DMS53 treated with DMSO at 0.1 percent for 48 hours (cell line): ENCODE data around the gene GPR78.

ENCODE experiments used
- DNase-seq: peaks from one replicate; lab custom pipeline; 2025; ENCODE audit not compliant: unreplicated experiment; lab: John Stamatoyannopoulos, UW

Gene GPR78, protein sequence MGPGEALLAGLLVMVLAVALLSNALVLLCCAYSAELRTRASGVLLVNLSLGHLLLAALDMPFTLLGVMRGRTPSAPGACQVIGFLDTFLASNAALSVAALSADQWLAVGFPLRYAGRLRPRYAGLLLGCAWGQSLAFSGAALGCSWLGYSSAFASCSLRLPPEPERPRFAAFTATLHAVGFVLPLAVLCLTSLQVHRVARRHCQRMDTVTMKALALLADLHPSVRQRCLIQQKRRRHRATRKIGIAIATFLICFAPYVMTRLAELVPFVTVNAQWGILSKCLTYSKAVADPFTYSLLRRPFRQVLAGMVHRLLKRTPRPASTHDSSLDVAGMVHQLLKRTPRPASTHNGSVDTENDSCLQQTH

DNA sequence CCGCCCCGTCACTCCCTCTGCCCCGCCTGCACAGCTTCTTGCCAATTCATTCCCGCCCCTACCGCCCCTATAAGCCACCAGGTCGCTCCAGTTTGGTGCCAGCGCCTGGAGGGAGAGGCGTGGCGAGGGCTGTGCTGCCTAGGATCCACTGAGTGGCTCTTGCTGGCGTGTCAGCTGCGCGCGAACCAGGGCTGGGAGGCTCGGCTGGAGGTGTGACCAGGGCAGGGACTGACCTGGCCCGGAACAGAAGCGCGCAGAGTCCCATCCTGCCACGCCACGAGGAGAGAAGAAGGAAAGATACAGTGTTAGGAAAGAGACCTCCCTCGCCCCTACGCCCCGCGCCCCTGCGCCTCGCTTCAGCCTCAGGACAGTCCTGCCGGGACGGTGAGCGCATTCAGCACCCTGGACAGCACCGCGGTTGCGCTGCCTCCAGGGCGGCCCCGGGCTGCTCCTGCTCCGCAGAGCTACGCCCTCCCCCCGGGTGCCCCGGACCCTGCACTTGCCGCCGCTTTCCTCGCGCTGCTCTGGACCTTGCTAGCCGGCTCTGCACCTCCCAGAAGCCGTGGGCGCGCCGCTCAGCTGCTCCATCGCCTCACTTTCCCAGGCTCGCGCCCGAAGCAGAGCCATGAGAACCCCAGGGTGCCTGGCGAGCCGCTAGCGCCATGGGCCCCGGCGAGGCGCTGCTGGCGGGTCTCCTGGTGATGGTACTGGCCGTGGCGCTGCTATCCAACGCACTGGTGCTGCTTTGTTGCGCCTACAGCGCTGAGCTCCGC lies at the start of gene GPR78:
Gene GPR78, plus strand, starts transcription at position 72 of the 773 bp plus-strand sequence. Its CDS starts 591 bp downstream, at position 663.
- no peak for DNase-seq

DNA sequence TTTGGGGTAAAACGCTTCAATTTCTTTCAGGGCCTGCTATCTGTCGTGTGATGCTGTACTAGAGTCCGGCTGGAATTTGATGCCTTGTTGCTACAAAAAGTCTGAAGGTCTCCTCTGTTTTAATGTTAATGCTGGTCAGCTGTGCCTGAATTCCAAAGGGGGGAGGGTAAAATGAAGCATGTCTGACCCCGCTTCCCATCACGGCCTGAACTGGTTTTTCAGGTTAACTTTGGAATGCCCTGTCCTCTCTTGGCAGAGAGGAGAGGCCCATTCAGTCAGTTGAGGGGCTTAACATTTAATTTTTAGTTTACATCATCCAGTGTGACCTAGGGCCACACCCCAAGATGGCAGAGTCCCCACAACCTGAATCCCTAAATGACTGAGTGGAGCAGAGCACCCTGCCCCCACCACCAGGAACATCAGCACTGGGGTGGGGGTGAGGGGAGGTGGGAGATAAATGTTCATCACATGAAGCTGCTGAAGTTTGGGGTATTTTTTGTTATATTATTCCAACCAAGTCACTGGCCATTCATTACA lies 47.9 kb upstream of the GPR78 start:
- DNase-seq, result no peak

DNA sequence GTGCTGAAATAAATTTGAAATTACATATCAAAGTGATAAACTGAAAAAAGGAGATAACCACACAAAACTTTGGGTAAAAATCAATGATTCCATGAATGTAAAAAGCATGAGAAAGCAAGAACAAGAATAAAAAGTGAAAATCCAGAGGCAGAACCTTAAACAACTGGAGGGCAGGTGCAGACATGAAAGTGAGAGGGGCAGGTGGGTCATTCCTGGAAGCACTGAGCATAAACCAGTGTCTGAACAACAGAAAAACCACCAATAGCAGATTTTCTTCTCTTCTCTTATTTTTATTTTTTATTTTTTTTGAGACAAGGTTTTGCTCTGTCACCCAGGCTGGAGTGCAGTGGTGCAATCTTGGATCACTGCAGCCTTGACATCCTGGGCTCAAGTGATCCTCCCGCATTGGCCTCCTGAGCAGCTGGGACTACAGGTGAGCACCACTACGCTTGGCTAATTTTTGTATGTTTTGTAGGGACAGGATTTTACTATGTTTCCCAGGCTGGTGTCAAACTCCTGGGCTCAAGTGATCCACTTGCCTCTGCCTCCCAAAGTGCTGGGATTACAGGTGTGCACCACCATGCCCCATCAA lies 46.8 kb upstream of the GPR78 start:
- DNase-seq, result no peak

DNA sequence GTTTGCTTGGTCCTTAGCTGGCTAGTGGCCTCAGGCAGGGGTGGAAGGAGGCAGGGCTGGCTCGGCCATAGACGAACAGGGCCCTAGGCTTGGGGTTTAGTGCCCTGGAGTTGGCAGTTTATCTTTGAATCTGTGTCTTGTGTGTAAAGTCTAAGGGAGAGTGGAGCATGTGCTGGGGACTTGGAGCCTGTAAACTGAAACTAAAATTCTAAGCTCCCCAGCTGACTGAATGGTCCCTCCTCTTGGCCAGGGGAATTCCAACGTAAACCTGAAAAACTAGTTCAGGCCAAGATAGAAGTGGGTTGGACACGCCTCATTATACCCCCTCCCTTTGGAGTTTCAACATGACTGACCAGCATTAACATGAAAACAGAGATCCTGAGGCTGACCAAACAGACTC lies 46.1 kb upstream of the GPR78 start:
- DNase-seq, result peak; percentile 92

DNA sequence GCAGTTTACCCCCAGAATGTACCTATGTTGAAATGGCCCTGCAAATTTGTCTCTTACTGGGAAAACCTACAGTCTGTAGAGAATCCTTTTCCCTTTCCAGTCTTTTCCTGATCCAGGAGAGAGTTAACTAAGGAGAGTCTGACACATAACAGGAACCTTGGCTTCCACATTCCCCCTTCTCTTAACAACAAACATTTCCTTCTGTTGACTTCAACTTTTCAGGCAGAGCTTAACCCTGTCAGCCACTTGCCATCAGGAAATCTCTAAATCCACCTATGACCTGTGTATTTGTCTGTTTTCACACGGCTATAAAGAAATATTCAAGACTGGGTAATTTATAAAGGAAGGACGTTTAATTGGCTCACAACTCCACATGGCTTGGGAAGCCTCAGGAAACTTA lies 45.6 kb upstream of the GPR78 start:
- DNase-seq, result peak; percentile 25

DNA sequence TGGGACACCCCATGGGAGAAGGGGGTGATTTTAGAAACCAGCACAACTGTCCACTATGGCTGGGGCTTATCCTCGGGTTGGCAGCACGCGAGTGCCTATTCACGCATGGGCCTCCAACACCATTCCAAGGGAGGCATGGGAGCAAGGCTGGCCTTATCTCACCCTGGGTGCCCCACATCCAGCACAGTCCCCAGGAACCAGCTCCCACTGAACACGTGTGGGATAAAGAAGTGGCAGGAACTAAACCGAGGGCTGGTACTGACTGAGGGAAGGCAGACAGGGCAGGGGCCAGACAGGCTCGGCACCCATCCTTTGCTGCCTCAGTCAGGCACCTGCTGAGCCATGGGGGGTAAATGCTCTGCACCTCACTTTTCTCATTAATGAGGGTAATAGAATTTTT lies 43.7 kb upstream of the GPR78 start:
- no peak for DNase-seq

DNA sequence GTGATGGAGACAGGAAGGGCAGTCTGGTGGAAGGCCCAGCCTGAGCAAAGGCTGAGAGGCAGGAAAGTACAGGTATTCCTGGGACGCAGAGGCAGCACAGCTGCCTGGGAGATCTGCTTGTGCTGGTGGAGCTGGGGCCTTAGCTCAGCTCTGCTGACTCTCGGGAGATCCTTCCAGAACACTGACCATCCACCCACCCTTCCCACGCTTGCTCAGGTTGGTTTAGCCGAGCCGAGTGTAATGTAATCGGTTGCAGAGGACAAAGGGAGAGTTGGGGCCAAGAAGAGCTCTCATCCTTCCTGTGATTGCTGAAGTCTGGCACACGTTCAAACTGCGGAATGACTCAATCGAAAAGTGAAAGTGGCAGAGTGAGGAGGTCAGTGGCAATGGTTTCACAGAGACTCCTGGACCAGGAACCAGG lies 43.1 kb upstream of the GPR78 start:
- DNase-seq, result peak; percentile 76

DNA sequence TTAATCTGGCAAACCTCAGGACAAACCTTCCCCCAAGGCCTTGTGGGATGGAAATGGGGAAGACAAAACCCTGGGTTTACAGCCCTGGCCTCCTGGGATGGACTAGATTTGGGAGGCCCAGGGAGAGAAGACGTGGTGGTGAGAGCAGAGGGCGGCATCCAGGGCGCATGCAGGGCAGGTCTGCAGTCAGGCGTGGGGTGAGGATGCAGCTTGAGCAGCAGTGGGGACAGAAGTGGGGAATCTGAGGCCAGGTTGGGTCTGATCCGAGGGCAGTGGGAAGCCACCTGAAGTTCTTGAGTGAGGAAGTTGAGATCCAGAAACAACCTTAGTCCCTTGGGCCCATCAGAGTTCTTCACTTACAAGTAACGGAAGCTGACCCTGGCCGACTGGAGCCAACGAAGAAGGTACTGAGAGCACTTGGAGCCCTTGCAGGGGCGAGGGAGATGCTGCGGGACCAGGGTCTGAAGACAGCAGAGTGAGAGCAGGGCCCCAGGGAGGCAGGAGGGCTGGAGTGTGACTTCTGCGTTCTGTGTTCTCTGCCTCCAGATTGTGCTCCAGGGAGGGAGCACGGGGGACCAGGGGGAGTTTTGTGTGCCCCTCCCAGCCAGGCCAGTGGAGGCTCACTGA lies 42.0 kb upstream of the GPR78 start:
- DNase-seq, result no peak

DNA sequence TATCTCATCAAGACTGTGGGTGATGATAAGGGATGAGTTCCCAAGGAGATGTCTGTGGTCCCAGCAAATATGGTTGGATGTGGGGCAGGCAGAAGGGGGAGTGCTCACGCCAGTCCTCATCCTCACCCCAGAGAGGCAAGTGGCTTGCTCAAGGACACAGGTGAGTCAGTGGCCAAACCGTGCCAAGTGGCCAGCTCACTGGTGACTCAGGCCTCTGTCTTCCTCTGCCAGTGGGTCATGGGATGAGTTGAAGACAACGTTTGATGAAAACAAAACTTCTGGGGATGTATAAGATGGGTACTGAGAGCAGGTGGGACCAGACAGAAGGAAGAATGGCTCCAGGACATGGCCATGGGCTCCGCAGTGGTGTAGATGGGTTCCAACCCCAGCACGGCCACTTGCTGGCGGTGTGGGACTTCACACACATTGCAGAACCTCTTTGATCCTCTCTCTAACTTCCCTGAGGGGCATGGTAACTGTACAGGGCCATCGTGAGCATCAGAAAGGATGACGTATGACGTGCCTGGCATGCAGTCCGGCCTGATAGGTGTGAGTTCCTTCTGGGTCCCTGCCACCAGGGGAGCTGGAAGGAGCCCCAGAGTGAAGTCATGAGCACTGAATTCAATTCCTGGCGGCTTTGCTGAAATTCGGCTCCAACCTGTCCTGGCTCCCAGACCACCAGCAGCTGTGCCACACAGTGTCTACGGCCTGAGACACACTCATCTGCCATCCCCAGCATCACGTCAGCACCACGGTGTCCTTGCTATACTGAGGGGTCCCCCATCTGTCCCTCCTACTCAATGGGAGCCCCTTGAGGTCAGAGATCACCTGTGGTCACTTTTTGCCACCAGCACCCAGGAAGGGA lies 41.3 kb upstream of the GPR78 start:
- peak; percentile 65 for DNase-seq

DNA sequence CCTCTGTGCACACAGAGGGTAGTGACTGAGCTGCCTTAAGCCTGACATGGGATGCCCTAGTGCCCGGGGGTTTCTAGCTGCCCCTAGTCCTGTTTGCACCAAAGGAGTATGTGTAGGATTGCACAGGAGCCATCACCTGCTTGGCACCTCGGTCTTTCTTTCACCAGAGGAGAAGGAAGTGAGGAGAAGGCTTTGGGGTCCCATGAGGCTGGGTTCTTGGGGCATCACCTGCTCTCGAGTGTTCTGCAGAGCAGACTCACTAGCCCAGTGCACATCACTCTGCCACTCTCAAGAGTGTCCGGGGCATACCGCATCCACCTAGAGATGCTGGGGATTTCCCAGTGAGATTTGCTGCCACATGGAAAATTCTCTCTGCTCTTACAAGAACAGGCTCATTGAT lies 40.5 kb upstream of the GPR78 start:
- no peak for DNase-seq

DNA sequence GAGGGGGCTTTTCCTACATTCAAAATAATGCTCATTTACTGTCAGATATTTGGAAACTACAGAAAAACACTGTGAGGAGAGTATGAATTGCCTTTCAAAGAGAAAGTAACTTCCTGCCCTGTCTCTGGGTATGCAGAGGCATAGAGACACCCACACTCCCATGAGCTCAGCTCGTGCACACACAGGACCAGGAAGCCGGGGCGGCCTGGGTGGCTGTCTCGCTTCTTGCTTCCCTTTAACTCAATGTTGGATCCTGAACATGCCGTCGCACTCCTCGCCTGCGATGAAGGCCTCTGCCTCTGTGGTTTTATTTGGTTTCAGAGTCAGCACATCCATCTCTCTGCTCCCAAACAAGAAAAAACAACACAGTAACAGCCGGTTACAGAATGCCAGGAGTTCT lies 40.1 kb upstream of the GPR78 start:
- no peak for DNase-seq

DNA sequence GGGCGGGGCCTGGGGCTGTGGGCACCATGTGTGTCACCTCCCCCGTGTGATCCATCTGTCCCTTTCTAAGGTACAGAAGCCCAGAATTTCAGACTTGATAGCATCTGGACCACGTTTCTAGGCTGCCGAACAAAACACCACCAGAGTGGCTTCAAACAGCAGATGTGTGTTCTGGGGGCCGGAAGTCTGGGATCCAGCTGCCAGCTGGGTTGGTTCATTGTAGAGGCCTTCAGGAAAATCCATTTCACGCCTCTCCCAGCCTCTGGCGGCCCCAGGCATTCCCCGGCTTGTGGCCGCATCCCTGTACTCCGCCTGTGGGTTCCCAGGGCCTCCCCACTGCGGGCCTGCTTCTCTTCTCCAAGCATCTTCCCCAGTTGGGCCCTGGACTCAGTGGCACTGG lies 39.6 kb upstream of the GPR78 start:
- DNase-seq, result no peak

DNA sequence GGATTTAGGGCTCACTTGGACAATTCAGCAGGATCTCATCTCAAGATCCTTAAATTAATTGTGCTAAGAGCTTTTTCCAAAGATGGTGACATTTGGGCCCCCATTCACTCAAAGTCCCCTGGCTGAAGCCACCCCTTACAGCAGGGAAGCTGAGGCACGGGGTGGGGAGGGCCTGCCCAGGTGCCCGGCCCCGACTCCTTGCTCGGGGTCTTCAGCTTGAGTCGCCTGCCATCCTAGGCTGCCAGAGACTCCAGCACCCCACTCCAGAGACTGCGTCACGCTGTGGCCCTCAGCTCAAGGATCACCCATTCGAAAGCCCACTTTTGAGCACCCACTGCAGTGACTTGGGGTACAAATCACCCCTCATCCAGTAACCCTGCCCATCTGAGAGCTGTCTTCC lies 39.2 kb upstream of the GPR78 start:
- no peak for DNase-seq

DNA sequence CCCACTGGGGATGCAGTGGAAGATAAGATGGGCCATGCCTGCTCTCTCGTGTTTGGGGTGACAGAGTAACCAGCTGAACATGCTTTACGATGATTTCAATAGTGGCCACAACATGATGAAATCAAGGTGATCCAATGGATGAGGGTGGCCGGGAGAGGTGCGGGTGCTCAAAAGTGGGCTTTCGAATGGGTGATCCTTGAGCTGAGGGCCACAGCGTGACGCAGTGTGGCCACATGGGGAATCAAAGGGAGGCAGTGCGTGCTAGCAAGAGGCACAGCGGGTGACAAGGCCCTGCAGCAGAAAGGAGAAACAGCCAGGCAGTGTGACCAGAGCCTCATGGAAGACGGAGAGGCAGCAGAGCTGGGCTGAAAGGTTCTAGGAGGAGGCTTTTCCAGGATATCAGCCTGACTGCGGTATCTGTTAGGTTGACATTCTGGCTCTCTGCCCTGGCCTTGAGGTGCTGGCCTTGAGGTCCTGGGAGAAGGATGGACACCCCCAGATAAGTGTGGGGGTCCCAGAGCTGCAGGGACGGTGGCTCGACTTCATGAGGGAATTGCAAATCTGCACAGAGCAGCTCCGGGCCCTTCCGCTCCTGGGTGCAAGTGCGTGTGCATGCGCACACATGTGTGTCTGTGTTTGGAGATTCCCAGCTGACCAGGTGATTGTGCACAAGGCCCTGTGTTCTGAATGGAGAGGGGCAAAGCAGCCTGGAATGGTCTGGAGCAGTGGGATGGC lies 38.0 kb upstream of the GPR78 start:
- no peak for DNase-seq

DNA sequence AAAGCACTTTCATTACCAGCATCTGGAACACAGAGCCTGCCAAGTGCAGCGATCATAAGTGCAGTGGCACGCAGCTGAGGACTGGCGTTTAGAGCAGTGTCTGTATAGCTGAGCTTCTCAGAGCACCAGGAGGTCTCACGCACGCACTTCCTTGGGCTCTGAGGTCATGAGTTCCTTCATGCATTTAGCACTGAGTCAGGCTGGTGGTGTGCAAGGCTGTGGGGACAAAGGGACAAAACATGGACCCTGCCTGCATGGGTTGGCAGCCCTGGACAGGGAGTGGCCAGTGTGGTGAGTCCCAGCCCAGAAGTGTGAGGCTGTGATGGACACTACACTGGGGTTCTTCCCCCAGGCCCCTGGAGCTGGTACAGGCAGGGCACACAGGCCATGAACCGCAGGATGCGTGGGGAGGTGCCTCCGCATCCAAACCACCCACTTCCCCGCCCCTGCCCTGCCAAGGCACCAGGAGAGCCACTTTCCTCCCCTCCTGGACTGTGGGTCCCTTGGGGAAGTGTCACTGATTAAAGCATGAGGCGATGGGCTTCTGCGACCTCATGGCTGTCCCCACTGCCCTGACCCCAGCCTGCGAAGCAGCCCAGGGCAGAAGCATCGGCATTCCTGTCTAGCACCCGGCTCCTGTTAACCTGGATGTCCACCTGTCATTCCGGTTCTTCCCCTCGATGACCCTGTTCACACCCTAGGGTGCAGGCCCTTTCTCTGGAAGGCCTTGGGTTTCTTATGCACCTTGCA lies 37.2 kb upstream of the GPR78 start:
- DNase-seq, result no peak

DNA sequence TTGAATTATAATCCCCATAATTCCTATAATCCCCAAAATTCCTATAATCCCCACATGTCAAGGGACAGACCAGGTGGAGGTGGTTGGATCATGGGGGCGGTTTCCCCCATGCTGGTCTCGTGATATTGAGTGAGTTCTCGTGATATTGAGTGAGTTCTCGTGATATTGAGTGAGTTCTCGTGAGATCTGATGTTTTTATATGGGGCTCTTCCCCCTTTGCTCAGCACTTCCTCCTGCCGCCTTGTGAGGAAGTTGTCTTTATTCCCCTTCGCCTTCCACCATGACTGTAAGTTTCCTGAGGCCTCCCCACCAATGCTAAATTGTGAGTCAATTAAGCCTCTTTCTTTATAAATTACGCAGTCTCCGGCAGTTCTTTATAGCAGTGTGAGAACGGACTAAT lies 36.6 kb upstream of the GPR78 start:
- DNase-seq, result no peak

DNA sequence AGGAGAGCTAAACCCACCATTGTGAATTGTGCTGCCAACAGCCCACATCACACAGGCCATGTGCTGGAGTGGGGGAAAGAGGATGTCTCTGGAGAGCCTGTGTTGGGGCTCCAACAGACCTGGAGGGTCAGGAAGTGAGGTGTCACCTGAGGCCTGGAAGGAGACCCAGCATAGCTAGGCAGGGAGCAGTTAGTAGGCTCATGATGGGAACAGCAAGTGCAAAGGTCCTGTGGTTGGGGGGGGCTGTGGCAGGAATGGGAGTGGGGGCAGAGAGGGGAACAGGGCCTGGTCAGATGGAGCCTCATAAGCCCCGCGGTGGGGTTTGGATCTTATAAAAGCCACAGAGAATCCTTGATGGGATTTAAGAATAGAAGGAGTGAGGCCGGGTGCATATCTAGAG lies 35.9 kb upstream of the GPR78 start:
- no peak for DNase-seq

DNA sequence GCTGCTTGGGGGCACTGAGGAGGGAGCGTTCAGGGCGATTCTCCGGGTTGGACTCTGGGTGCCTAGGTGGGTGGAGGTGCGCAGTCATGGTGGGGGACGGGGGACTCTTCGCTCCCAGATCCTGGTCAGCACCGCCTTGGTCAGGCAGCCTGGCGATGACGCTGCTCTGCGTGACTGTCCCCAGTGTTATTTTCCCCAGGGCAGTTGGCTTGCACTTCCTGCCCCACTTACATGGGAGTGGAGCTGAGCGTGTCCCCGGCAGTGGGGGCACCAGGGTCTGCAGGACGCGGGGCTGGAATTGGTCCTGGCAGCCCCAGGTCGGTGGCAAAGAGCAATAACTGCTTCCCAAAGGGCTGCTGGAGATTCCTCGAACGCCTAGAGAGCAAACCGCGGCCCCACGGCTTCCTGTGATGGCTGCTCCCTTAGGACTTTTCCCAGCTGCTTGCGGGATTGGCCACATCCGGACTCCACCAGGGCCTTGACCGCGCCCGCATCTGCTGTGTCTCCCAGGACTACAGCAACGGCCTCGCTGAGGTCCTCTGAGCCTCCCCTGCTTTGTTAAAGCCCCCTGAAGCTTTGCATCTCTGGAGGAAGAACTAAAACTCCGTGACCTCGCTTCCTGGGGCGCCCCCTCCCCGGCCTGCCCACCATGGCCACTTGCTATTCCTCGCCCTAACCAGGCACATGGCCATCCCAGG lies 35.3 kb upstream of the GPR78 start:
- DNase-seq, result no peak

DNA sequence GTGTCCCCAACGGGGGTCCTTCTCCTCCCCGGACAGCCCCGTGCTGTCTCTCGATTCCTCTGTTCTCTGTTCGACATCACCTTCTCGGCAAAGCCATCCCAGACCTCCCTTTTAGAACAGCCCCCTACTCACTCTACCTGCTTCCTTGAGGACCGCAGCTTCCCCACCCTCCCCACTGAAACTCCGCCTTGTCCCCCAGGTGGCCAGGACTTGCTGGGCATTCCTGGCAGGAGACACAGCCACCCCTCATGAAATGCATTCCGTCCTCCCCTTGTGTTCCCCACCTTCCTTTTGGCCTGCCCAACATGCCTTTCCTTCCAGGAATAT lies 34.8 kb upstream of the GPR78 start:
- no peak for DNase-seq
